ENCODE data around the gene CHRNE.

Gene CHRNE

DNA sequence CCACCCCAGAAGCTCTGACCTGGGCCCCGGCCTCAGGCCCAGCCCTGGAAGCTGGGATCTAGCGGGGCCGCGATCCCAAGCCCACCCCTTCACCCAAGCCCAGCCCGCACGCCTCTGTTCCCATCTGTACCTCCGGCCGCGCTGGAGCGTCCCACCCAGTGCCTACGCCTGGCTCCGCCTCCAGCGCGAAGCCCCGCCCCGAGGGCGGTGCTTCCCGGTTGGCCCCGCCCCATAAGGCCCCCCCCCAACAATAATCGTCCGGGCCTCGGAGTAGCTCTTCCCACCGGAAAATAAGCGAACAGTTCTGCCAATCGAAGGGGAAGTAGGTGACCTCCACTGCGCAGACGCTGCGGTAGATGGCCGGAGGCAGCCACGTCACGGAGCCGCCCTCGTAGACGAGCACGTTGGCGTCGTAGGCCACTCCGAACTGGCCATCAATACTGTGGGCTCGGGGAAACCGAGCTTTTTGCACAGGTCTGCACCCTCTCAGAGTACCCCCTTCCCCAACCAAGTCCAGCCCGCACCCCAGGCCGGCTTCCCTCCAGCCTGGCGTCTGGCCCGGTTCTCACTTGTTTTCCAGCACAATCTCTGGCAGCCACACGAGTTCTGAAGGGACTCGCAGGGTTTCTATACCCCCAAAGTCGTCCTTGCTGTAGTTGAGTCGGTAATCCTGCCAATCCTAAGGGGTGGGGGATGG, 1.1 kb downstream of the CHRNE start:
- Histone ChIP-seq H3K27me3 (ENCODE audit: low read depth, low read length) (no peaks in the 10 kb centered on the region), H2AFZ (ENCODE audit: low read depth, low read length) (no peak overlapping the region), H3K36me3 (replicated peaks; ENCODE audit: low read depth, low read length) (no peaks in the 10 kb centered on the region), H3K79me2 (ENCODE audit: low read length) (no peaks in the 10 kb centered on the region), H4K20me1 (ENCODE audit: insufficient read depth, low read length) (no peaks in the 10 kb centered on the region), H3K4me3 (ENCODE audit: low read length) (no peak overlapping the region), H3K9me3 (ENCODE audit: insufficient read depth, low read length) (no peaks in the 10 kb centered on the region), H3K9ac (ENCODE audit: low read length) (no peak overlapping the region), H3K27ac (ENCODE audit: low read length) (no peak overlapping the region), H3K4me1 (ENCODE audit: low read length) (peaks cover 15% of the 10 kb centered on the region), H3K4me2 (ENCODE audit: low read length) (no peak overlapping the region)
- TF ChIP-seq, protein P1, sequence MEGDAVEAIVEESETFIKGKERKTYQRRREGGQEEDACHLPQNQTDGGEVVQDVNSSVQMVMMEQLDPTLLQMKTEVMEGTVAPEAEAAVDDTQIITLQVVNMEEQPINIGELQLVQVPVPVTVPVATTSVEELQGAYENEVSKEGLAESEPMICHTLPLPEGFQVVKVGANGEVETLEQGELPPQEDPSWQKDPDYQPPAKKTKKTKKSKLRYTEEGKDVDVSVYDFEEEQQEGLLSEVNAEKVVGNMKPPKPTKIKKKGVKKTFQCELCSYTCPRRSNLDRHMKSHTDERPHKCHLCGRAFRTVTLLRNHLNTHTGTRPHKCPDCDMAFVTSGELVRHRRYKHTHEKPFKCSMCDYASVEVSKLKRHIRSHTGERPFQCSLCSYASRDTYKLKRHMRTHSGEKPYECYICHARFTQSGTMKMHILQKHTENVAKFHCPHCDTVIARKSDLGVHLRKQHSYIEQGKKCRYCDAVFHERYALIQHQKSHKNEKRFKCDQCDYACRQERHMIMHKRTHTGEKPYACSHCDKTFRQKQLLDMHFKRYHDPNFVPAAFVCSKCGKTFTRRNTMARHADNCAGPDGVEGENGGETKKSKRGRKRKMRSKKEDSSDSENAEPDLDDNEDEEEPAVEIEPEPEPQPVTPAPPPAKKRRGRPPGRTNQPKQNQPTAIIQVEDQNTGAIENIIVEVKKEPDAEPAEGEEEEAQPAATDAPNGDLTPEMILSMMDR (IDR thresholded peaks at IDR 0.05; ENCODE audit: low read depth, low read length): no peak
- TF ChIP-seq EZH2phosphoT487 (IDR thresholded peaks at IDR 0.05; ENCODE audit: low read depth): no peak

- H3K36me3 ChIP-seq (replicated peaks; ENCODE audit: low read depth, low read length): no peaks in the 10 kb centered on the region
- no peaks in the 10 kb centered on the region for H3K79me2 ChIP-seq (ENCODE audit: low read length)
- H3K4me3 ChIP-seq (ENCODE audit: low read length): no peak overlapping the region
- H3K4me1 ChIP-seq (ENCODE audit: low read length): peaks cover 15% of the 10 kb centered on the region
- TF ChIP-seq EZH2phosphoT487 (IDR thresholded peaks at IDR 0.05; ENCODE audit: low read depth): no peak
- TF ChIP-seq, protein P1 (IDR thresholded peaks at IDR 0.05; ENCODE audit: low read depth, low read length): no peak
- H3K4me2 ChIP-seq (ENCODE audit: low read length): no peak overlapping the region
- H4K20me1 ChIP-seq (ENCODE audit: insufficient read depth, low read length): no peaks in the 10 kb centered on the region
- no peak overlapping the region for H2AFZ ChIP-seq (ENCODE audit: low read depth, low read length)
- no peak overlapping the region for H3K9ac ChIP-seq (ENCODE audit: low read length)
- H3K27ac ChIP-seq (ENCODE audit: low read length): no peak overlapping the region
- H3K9me3 ChIP-seq (ENCODE audit: insufficient read depth, low read length): no peaks in the 10 kb centered on the region
- no peaks in the 10 kb centered on the region for H3K27me3 ChIP-seq (ENCODE audit: low read depth, low read length)
These were observed 1.7 kb downstream of the CHRNE start for GRCh38 chr17:4901108-4901647.

GRCh38 chr17:4900231-4901107, 2.4 kb downstream of the CHRNE start:
- Histone ChIP-seq H3K9me3 (ENCODE audit: insufficient read depth, low read length) (no peaks in the 10 kb centered on the region), H3K9ac (ENCODE audit: low read length) (no peak overlapping the region), H3K4me1 (ENCODE audit: low read length) (peaks cover 10% of the 10 kb centered on the region), H3K4me2 (ENCODE audit: low read length) (no peak overlapping the region), H3K27ac (ENCODE audit: low read length) (no peak overlapping the region), H3K36me3 (replicated peaks; ENCODE audit: low read depth, low read length) (no peaks in the 10 kb centered on the region), H4K20me1 (ENCODE audit: insufficient read depth, low read length) (no peaks in the 10 kb centered on the region), H3K4me3 (ENCODE audit: low read length) (no peak overlapping the region), H3K27me3 (ENCODE audit: low read depth, low read length) (no peaks in the 10 kb centered on the region), H3K79me2 (ENCODE audit: low read length) (no peaks in the 10 kb centered on the region), H2AFZ (ENCODE audit: low read depth, low read length) (no peak overlapping the region)
- TF ChIP-seq EZH2phosphoT487 (IDR thresholded peaks at IDR 0.05; ENCODE audit: low read depth): no peak
- TF ChIP-seq, protein P1 (IDR thresholded peaks at IDR 0.05; ENCODE audit: low read depth, low read length): no peak

Data from OCI-LY3 (cell line).